Mammary epithelial cell (primary cell): ENCODE data around the gene RAD9A.

Experiments used
- EZH2 ChIP-seq: IDR thresholded peaks from 2 replicates; pipeline ENCODE4 v1.6.1; 2012; ENCODE audit warnings: low read length, inconsistent platforms, borderline replicate concordance
- TF ChIP-seq, protein P1 (sequence below), 2 donors: IDR thresholded peaks in 1 of 2; conservative IDR thresholded peaks in 1 of 2; 2 replicates each; pipeline ENCODE4 v1.5.1; 2011 to 2012; ENCODE audit warnings: inconsistent platforms in 2 of 2, low read length in 2 of 2, mild to moderate bottlenecking in 2 of 2, control low read depth in 1 of 2, low read depth in 1 of 2; ENCODE audit not compliant: insufficient read depth in 1 of 2; ENCODE audit errors: extremely low read depth in 1 of 2

DNA sequence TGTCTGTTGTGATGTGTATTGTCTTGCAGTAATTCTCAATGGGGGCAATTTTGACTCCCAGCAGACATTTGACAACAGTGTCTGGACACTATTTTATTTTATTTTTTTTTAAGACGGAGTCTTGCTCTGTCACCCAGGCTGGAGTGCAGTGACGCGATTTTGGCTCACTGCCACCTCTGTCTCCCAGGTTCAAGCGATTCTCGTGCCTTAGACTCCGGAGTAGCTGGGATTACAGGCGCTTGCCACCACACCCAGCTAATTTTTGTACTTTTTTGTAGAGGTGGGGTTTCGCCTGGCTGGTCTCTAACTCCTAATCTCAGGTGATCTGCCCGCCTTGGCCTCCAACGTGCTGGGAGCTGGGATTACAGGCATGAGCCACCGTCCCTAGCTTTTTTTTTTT is 37.9 kb downstream of the RAD9A start:
- TF ChIP-seq, protein P1, sequence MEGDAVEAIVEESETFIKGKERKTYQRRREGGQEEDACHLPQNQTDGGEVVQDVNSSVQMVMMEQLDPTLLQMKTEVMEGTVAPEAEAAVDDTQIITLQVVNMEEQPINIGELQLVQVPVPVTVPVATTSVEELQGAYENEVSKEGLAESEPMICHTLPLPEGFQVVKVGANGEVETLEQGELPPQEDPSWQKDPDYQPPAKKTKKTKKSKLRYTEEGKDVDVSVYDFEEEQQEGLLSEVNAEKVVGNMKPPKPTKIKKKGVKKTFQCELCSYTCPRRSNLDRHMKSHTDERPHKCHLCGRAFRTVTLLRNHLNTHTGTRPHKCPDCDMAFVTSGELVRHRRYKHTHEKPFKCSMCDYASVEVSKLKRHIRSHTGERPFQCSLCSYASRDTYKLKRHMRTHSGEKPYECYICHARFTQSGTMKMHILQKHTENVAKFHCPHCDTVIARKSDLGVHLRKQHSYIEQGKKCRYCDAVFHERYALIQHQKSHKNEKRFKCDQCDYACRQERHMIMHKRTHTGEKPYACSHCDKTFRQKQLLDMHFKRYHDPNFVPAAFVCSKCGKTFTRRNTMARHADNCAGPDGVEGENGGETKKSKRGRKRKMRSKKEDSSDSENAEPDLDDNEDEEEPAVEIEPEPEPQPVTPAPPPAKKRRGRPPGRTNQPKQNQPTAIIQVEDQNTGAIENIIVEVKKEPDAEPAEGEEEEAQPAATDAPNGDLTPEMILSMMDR (conservative IDR thresholded peaks at IDR 0.05 in 1 of 2, IDR thresholded peaks at IDR 0.05 in 1 of 2; ENCODE audit: extremely low read depth in 1 of 2, insufficient read depth in 1 of 2, low read depth in 1 of 2, low read length in 2 of 2) = no peak
- no peak for TF ChIP-seq EZH2
